H1 (cell line): Measurements from ENCODE around the gene ATP6V1F. TPM values are rescaled to one million over a fixed set of nuclear protein-coding genes. Genes with fewer than 3 reads are reported as not detected.

Experiments used
- CTCF ChIA-PET: fragments of 300-600 bp; sonication (Branson Sonifier 250); formaldehyde crosslinking; loops from one replicate; lab custom pipeline; 2021; ENCODE audit not compliant: partially characterized antibody; lab: Charles Lee
- POLR2A ChIA-PET: fragments of 300-600 bp; sonication (Branson Sonifier 250); formaldehyde crosslinking; loops from one replicate; lab custom pipeline; 2021; ENCODE audit warnings: inconsistent platforms; ENCODE audit not compliant: partially characterized antibody; lab: Charles Lee
- DNase-seq, 2 experiments: peaks; one replicate each; pipeline versions ENCODE4 v3.0.0 to v3.0.0-alpha.2; 2010 to 2022; ENCODE audit warnings: low spot score in 2 of 2, low read depth in 1 of 2, mixed read lengths in 1 of 2
- FAIRE-seq: peaks from 2 replicates; lab custom pipeline; 2011; peaks lifted over from hg19 to GRCh38; lab: Jason Lieb, UNC
- H2AFZ ChIP-seq: 2 replicates; pipeline ENCODE4 v1.8.1; 2012; ENCODE audit warnings: low read length, inconsistent platforms
- H2AK5ac ChIP-seq: 2 replicates; pipeline ENCODE4 v1.6.1; 2013; ENCODE audit warnings: low read depth, low read length
- H2BK120ac ChIP-seq: replicated peaks from 2 replicates; pipeline ENCODE3; 2013; ENCODE audit warnings: low read depth, low read length, inconsistent platforms
- H2BK12ac ChIP-seq: 2 replicates; pipeline ENCODE4 v1.6.1; 2013; ENCODE audit warnings: low read depth, low read length
- H2BK15ac ChIP-seq: 2 replicates; pipeline ENCODE4 v1.6.1; 2013; ENCODE audit warnings: low read length
- H2BK20ac ChIP-seq: 2 replicates; pipeline ENCODE4 v1.6.1; 2013; ENCODE audit warnings: low read length
- H2BK5ac ChIP-seq: 2 replicates; pipeline ENCODE4 v1.6.1; 2013; ENCODE audit warnings: low read depth, low read length
- H3K14ac ChIP-seq: 2 replicates; pipeline ENCODE4 v1.6.1; 2013; ENCODE audit warnings: inconsistent platforms; ENCODE audit not compliant: insufficient read length
- H3K18ac ChIP-seq: 2 replicates; pipeline ENCODE4 v1.6.1; 2013; ENCODE audit warnings: low read length; ENCODE audit errors: extremely low read depth
- H3K23ac ChIP-seq: 2 replicates; pipeline ENCODE4 v1.6.1; 2013; ENCODE audit warnings: inconsistent platforms; ENCODE audit not compliant: insufficient read length
- H3K23me2 ChIP-seq: 2 replicates; pipeline ENCODE4 v1.6.1; 2013; ENCODE audit warnings: low read depth, low read length
- H3K27ac ChIP-seq: 2 replicates; pipeline ENCODE4 v1.6.1; 2011; ENCODE audit warnings: low read depth, low read length, inconsistent platforms
- H3K27me3 ChIP-seq, 4 experiments: replicated peaks in 1 of 4; 1 replicate in 1 of 4; 2 replicates in 3 of 4; pipeline versions ENCODE4 v1.6.1 to v1.8.1; 2011 to 2013; ENCODE audit warnings: low read length in 3 of 4, mild to moderate bottlenecking in 3 of 4, inconsistent platforms in 2 of 4, mixed read lengths in 2 of 4, moderate library complexity in 1 of 4; ENCODE audit not compliant: control insufficient read depth in 3 of 4, insufficient read depth in 3 of 4; ENCODE audit errors: extremely low read depth in 1 of 4
- H3K36me3 ChIP-seq, 4 experiments: 2 replicates each; pipeline versions ENCODE4 v1.6.1 to v1.8.1; 2011 to 2013; ENCODE audit warnings: mild to moderate bottlenecking in 4 of 4, low read length in 3 of 4, moderate library complexity in 2 of 4, control low read depth in 1 of 4, inconsistent platforms in 1 of 4; ENCODE audit not compliant: insufficient read depth in 4 of 4, control insufficient read depth in 2 of 4
- H3K4ac ChIP-seq: replicated peaks from 2 replicates; pipeline ENCODE3; 2013; ENCODE audit warnings: low read length, low read depth, mixed read lengths, inconsistent platforms; ENCODE audit not compliant: insufficient read length
- H3K4me1 ChIP-seq, 4 experiments: replicated peaks in 1 of 4; 1 replicate in 1 of 4; 2 replicates in 3 of 4; pipeline versions ENCODE4 v1.6.1 to v1.8.1; 2011 to 2013; ENCODE audit warnings: low read length in 3 of 4, inconsistent platforms in 2 of 4, mixed read lengths in 1 of 4; ENCODE audit not compliant: insufficient read depth in 4 of 4, control insufficient read depth in 3 of 4
- H3K4me2 ChIP-seq, 2 experiments: 2 replicates each; pipeline versions ENCODE4 v1.6.1 to v1.8.1; 2011 to 2013; ENCODE audit warnings: low read depth in 2 of 2, low read length in 2 of 2, control low read depth in 1 of 2, inconsistent platforms in 1 of 2, mild to moderate bottlenecking in 1 of 2; ENCODE audit not compliant: insufficient read depth in 1 of 2
- H3K4me3 ChIP-seq, 4 experiments: fragments of 200-600, 300-600 bp in 1 of 4; sonication (generic), shearing (Covaris generic), sonication (Bioruptor Twin) in 1 of 4; 2 replicates each; pipeline versions ENCODE4 v1.5.1 to v1.8.1; 2011 to 2016; ENCODE audit warnings: low read length in 4 of 4, low read depth in 3 of 4, control low read depth in 2 of 4, inconsistent platforms in 2 of 4, mild to moderate bottlenecking in 2 of 4, mixed read lengths in 1 of 4, moderate library complexity in 1 of 4; ENCODE audit not compliant: insufficient read depth in 2 of 4; ENCODE audit errors: extremely low read depth in 1 of 4
- H3K56ac ChIP-seq: replicated peaks from 2 replicates; pipeline ENCODE3; 2013; ENCODE audit warnings: low read depth, mild to moderate bottlenecking, mixed read lengths, low read length, inconsistent platforms; ENCODE audit not compliant: insufficient read length
- H3K79me1 ChIP-seq: 2 replicates; pipeline ENCODE4 v1.6.1; 2013; ENCODE audit warnings: low read depth, low read length, control low read depth
- H3K79me2 ChIP-seq, 2 experiments: 2 replicates each; pipeline versions ENCODE4 v1.6.1 to v1.8.1; 2012 to 2013; ENCODE audit warnings: low read length in 2 of 2, mild to moderate bottlenecking in 2 of 2, inconsistent platforms in 1 of 2; ENCODE audit not compliant: insufficient read depth in 2 of 2, control insufficient read depth in 1 of 2
- H3K9ac ChIP-seq, 4 experiments: replicated peaks in 1 of 4; 1 replicate in 1 of 4; 2 replicates in 3 of 4; pipeline versions ENCODE4 v1.6.1 to v1.8.1; 2011 to 2013; ENCODE audit warnings: low read depth in 3 of 4, low read length in 3 of 4, control low read depth in 2 of 4, mild to moderate bottlenecking in 2 of 4, moderate library complexity in 2 of 4, inconsistent platforms in 1 of 4; ENCODE audit errors: extremely low read depth in 1 of 4
- H3K9me3 ChIP-seq, 2 experiments: 2 replicates each; pipeline versions ENCODE4 v1.6.1 to v1.8.1; 2012 to 2013; ENCODE audit warnings: mild to moderate bottlenecking in 2 of 2, moderate library complexity in 2 of 2, control low read depth in 1 of 2, inconsistent platforms in 1 of 2, low read depth in 1 of 2, low read length in 1 of 2, mixed read lengths in 1 of 2; ENCODE audit not compliant: insufficient read depth in 2 of 2
- H4K20me1 ChIP-seq, 2 experiments: replicated peaks in 1 of 2; 2 replicates each; pipeline versions ENCODE3 to v1.8.1; 2011 to 2013; ENCODE audit warnings: inconsistent platforms in 2 of 2, low read length in 2 of 2, mild to moderate bottlenecking in 1 of 2; ENCODE audit not compliant: insufficient read depth in 2 of 2, control insufficient read depth in 1 of 2
- H4K5ac ChIP-seq: 2 replicates; pipeline ENCODE4 v1.6.1; 2013; ENCODE audit warnings: low read length, low read depth, mixed read lengths, inconsistent platforms; ENCODE audit not compliant: insufficient read length
- H4K8ac ChIP-seq: 2 replicates; pipeline ENCODE4 v1.8.0; 2013; ENCODE audit warnings: mild to moderate bottlenecking, moderate library complexity, low read length, inconsistent platforms; ENCODE audit not compliant: insufficient read depth; ENCODE audit errors: extremely low read depth
- H4K91ac ChIP-seq: replicated peaks from 2 replicates; pipeline ENCODE3; 2013; ENCODE audit warnings: low read length, mixed read lengths, inconsistent platforms; ENCODE audit not compliant: insufficient read length
- CREB1 ChIP-seq: IDR thresholded peaks from 2 replicates; pipeline ENCODE4 v1.6.1; 2012; ENCODE audit warnings: inconsistent platforms
- CTBP2 ChIP-seq: IDR thresholded peaks from 2 replicates; pipeline ENCODE4 v1.7.0; 2011; ENCODE audit warnings: borderline replicate concordance, mild to moderate bottlenecking, moderate library complexity, mixed read lengths, low read length; ENCODE audit not compliant: insufficient read depth, insufficient read length
- EGR1 ChIP-seq: IDR thresholded peaks from 2 replicates; pipeline ENCODE4 v1.6.1; 2011; ENCODE audit warnings: low read depth, low read length, borderline replicate concordance
- JUN ChIP-seq: IDR thresholded peaks from 2 replicates; pipeline ENCODE4 v1.6.1; 2011; ENCODE audit warnings: low read depth, mild to moderate bottlenecking, improper control_type of control experiment, low read length
- MAFK ChIP-seq: IDR thresholded peaks from 2 replicates; pipeline ENCODE4 v1.6.1; 2012; ENCODE audit warnings: low read depth, mild to moderate bottlenecking, improper control_type of control experiment, low read length
- PHF8 ChIP-seq: fragments of 200-600 bp; sonication (generic); conservative IDR thresholded peaks from 2 replicates; pipeline ENCODE4 v1.7.1; 2012; ENCODE audit warnings: low read depth, mild to moderate bottlenecking, inconsistent platforms, low read length, moderate library complexity
- RAD21 ChIP-seq, 2 experiments: IDR thresholded peaks in 1 of 2; conservative IDR thresholded peaks in 1 of 2; 2 replicates each; pipeline ENCODE4 v1.6.1; 2011; ENCODE audit warnings: low read depth in 2 of 2, low read length in 2 of 2, improper control_type of control experiment in 1 of 2, inconsistent platforms in 1 of 2, mild to moderate bottlenecking in 1 of 2, moderate library complexity in 1 of 2
- SIN3A ChIP-seq, 2 experiments: IDR thresholded peaks in 1 of 2; conservative IDR thresholded peaks in 1 of 2; 2 replicates each; pipeline ENCODE4 v1.6.1; 2011 to 2012; ENCODE audit warnings: low read length in 2 of 2, improper control_type of control experiment in 1 of 2, low read depth in 1 of 2, mild to moderate bottlenecking in 1 of 2
- SP1 ChIP-seq: IDR thresholded peaks from 2 replicates; pipeline ENCODE4 v1.6.1; 2011; ENCODE audit warnings: low read depth, low read length
- TAF1 ChIP-seq: IDR thresholded peaks from 2 replicates; pipeline ENCODE4 v1.6.1; 2011; ENCODE audit warnings: mild to moderate bottlenecking, low read depth, low read length
- TAF7 ChIP-seq: optimal IDR thresholded peaks from 2 replicates; pipeline ENCODE3; 2011; ENCODE audit warnings: low read depth, mild to moderate bottlenecking, inconsistent platforms, low read length, moderate library complexity, borderline replicate concordance
- WGBS, 2 experiments: shearing (Covaris generic) in 1 of 2; methylation state at CpG; one replicate each; pipeline versions ENCODE4 v1.1.6 to v1.1.7; 2013 to 2015; ENCODE audit warnings: low lambda C conversion rate in 2 of 2, mixed read lengths in 2 of 2, inconsistent platforms in 1 of 2, low coverage in 1 of 2, missing lambda C conversion rate in 1 of 2; ENCODE audit not compliant: insufficient replicate concordance in 2 of 2, insufficient coverage in 1 of 2, insufficient read length in 1 of 2; ENCODE audit errors: extremely low coverage in 1 of 2, missing lambda C conversion rate in 1 of 2; 5-methylcytosine and 5-hydroxymethylcytosine counted together
- polyA plus RNA-seq, 7 experiments: library from polyadenylated mRNA; depleted of rRNA in 3 of 7; stranded (reverse) in 5 of 7; unstranded in 2 of 7; fragments of >200 nt in 5 of 7; fragments of 200-250 nt in 2 of 7; gene quantifications; 1 replicate in 5 of 7; 2 replicates in 1 of 7; 4 replicates in 1 of 7; pipeline versions ENCODE4 v1.2.1 to v1.2.3, GENCODE V29; 2011 to 2013; ENCODE audit warnings: missing spikeins in 2 of 7, mixed read lengths in 2 of 7
- total RNA-seq: library from RNA; stranded (reverse); fragmentation: NEBNext Ultra II Directional; extraction: Animal tissue kit (Norgen Biotek cat#: 25700); gene quantifications from 2 replicates; pipeline ENCODE4 v1.2.1, GENCODE V29; 2021

ATP6V1F gene
- total and polyA plus RNA-seq, 2 of the 8 experiments (the other 6 are each of a cell fraction or from before 2014, with no cell fraction given): 104 to 318 TPM

- H4K5ac ChIP-seq: peak overlapping the region; percentile 36
- WGBS, 2 experiments: 92% methylated on average over 18 of the region's 19 CpGs; no CpG with 5 or more reads in 1 of the 2 experiments
- H4K8ac ChIP-seq: peak overlapping the region; percentile 65
- peak overlapping the region; percentile 65; the same call in 1 of the 2 replicates for H2BK15ac ChIP-seq
- peak overlapping the region in 1 of 2 experiments; percentile 32; a peak in 1 of 4 replicates for H3K4me2 ChIP-seq
- H3K27me3 ChIP-seq: no peaks in the 10 kb centered on the region; a peak in 1 of 7 replicates
- H2BK12ac ChIP-seq: peak overlapping the region; percentile 55; the same call in 1 of the 2 replicates
- no peak overlapping the region for H2BK20ac ChIP-seq
- no peak for FAIRE-seq
- peak overlapping the region; percentile 60 for H3K18ac ChIP-seq
- H2BK120ac ChIP-seq: no peak overlapping the region
- H4K91ac ChIP-seq: peak overlapping the region; percentile 98
- H3K36me3 ChIP-seq: no peaks in the 10 kb centered on the region
- no peaks in the 10 kb centered on the region for H4K20me1 ChIP-seq
- H3K23me2 ChIP-seq: peaks cover 2% of the 10 kb centered on the region; the same call in 1 of the 2 replicates
- H3K4me3 ChIP-seq: no peak overlapping the region
- H2AK5ac ChIP-seq: no peak overlapping the region
- no peaks in the 10 kb centered on the region for H3K79me1 ChIP-seq
- no peak overlapping the region for H3K23ac ChIP-seq
- peaks cover 0 to 6% (median 4%) of the 10 kb centered on the region in 4 experiments; a peak in 4 of 7 replicates for H3K4me1 ChIP-seq
- ChIA-PET POLR2A (interaction anchor here (1.4 to 3.5 kb wide), 4 partner anchors 11 to 30 kb away, joined by 4 to 22 read pairs (median 9); partner anchors contain the start of genes ATP6V1F and KCP), CTCF (interaction anchor here (0.6 to 10.3 kb wide), 27 partner anchors 10 to 468 kb away, joined by 3 to 189 read pairs (median 7); partner anchors contain the start of genes ATP6V1F, CCDC136, GARIN1A and KCP)
- H3K4ac ChIP-seq: peak overlapping the region; percentile 78
- no peak overlapping the region for H3K14ac ChIP-seq
- H3K56ac ChIP-seq: no peak overlapping the region
- H3K9ac ChIP-seq: no peak overlapping the region
- no peaks in the 10 kb centered on the region for H3K9me3 ChIP-seq
- DNase-seq: no peak
- H2BK5ac ChIP-seq: no peak overlapping the region
- no peak overlapping the region for H3K27ac ChIP-seq
- TF ChIP-seq PHF8 (no peak), SIN3A (conservative IDR thresholded peaks at IDR 0.05 in 1 of 2, IDR thresholded peaks at IDR 0.05 in 1 of 2; ENCODE audit: low read depth in 1 of 2, low read length in 2 of 2) (no peak), SP1 (no peak), RAD21 (IDR thresholded peaks at IDR 0.05 in 1 of 2, conservative IDR thresholded peaks at IDR 0.05 in 1 of 2; ENCODE audit: low read depth in 2 of 2, low read length in 2 of 2) (no peak), CTBP2 (no peak), TAF7 (no peak), TAF1 (no peak), EGR1 (no peak), JUN (no peak), MAFK (no peak), CREB1 (no peak)
- H3K79me2 ChIP-seq: no peaks in the 10 kb centered on the region
- H2AFZ ChIP-seq: 0 out of 2 replicates have a peak overlapping the region, but pooled peaks have one; percentile 30
Measured at GRCh38 chr7:128879461-128879938, 16.8 kb downstream of the ATP6V1F start.
